ENCODE measurements around the gene RGS6.
A peak's percentile ranks its signal among the peaks of the same experiment; 100 is the strongest.
"Not testable (repeated sequence)": the region's sequence is repeated elsewhere in the genome, so short reads cannot be mapped to it uniquely, and the experiment has no call there.

The RGS6 gene

DNA sequence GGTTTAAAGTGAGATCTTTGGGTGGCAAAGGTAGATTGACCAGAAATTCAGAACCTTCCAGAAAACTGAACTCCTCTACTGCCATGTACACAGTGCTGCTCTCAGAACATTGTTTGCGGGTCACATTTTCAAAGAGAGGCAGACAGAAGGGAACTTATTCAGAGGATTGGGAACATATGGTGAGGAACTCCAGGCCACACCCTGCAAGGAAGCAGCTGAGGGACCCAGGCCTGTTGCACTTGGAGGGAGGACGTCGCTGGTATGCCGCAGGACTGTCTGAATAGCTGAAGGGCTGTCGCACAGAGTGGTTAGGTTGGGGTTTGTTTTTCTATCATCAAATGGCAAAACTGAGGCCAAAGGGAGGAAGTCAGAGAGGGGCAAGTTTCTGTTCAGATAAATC is 520.5 kb downstream of the RGS6 start:
- DNase-seq (ENCODE audit: low read depth): no peak

- no peak for DNase-seq (ENCODE audit: low read depth)
These were observed 522.3 kb downstream of the RGS6 start for GRCh38 chr14:72454388-72455160.

- DNase-seq (ENCODE audit: low read depth): peak; percentile 79
These were observed 525.4 kb downstream of the RGS6 start for GRCh38 chr14:72457641-72458040.

DNA sequence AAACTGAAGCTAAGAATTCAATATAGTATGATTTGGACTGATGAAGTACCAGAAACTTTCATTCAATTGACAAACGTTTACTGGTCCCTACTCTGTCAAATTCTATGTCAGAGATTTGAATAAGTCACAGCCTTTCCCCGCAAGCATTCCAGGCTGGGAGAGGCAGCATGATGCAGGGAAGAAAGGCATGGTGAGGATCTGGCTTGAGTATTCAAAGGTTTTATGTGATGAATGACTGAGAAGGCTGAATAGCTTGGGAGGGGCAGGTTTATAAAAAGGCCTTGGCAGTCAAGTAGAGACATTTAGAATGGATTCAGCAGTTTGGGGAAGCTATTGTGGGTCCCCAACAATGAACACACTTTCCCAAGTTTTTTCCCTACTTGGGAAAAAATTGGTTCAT is 529.8 kb downstream of the RGS6 start:
- no peak for DNase-seq (ENCODE audit: low read depth)

- DNase-seq (ENCODE audit: low read depth): no peak
These were observed 531.1 kb downstream of the RGS6 start for GRCh38 chr14:72463291-72463866.

DNA sequence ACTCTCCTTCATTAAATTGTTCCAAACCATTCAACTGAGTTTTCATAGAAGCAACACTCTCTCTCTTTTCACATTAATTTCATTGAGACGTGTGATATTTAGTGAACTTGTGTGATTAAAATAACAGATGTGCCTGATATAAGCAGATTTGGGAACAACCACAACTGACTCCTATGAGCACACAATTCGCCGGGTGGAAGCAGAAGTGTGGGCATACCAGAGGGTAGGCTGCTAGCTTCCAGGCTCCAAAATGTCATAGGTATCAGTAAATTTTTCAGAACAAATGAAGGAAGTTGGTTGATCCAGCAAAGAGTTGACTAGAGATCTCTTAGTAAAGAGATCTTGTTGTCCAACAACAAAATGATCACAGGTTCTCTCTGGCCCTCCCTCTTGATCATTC is 532.0 kb downstream of the RGS6 start:
- DNase-seq (ENCODE audit: low read depth): no peak

DNA sequence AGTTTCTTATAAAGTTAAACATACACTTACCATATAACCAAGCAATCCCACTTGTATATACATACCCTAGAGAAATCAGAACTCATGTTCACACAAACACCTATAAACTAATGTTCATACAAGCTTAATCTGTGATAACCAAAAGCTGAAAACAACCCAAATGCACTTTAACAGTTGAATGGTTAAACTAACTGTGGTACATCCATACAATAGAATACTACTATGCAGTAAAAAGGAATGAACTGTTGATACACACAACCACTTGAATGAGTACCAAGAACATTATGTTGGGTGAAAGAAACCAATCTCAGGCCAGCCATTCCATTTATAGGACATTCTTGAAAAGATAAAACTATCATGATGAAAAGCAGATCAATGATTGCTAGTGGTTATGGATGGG is 534.1 kb downstream of the RGS6 start:
- no peak for DNase-seq (ENCODE audit: low read depth)

DNA sequence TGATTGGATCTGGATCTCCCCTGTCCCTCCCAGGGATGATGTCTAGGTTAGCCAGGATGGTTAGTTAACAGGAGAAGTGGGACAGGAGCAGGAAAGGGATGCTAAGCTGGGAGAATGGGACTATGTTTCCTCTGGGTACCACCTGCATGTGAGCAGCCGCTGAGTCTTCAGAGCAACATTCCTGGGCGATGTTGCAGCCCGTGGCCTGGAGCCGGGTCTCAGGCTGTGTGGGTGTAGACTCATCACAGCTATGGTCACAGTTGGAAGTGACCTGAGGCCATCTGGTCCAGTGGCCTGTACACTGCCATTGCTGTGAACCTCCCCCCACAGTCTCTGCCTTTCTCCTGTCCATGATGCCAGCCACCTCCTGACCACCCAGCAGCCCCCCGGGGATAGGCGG is 539.1 kb downstream of the RGS6 start:
- no peak for DNase-seq (ENCODE audit: low read depth)

- no peak for DNase-seq (ENCODE audit: low read depth)
These were observed 540.6 kb downstream of the RGS6 start for GRCh38 chr14:72472845-72473244.

DNA sequence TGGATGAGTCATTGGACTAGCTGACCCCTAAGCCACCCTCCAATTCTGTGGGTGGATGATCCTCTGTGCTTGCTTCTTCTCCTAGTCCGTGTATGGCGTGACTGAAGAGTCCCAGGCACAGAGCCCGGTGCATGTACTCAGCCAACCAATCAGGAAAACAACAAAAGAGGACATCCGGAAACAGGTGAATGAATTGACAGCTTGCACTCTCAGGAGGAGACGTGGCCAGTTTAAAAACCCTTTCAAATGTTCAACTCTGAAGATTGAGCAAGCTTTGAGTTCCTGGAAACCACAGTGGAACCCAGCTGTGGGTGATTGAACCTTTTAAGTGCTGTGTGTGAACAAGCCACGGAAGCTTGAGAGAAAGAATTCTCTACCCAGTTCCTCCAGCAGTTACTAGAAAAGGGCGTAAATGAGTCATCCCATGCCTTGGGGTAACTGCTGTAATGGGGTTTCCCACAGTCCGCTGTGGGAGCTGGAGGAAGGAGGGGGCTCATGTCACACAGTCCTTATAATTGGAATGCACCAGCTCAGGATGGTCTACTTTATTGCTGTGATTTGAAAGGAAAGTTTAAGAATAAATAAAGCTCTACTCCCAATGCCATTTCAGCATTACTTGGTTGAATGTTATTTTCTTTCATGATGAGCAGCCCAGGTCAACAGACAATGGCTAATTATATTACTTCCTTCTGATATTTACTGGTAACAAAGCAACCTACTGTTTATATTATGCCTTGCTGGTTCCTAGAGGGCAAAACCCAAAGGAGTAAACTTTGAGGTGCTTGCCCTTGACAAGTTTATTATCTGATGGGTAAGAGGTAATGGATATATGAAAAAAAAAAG is 544.6 kb downstream of the RGS6 start:
- no peak for DNase-seq (ENCODE audit: low read depth)

DNA sequence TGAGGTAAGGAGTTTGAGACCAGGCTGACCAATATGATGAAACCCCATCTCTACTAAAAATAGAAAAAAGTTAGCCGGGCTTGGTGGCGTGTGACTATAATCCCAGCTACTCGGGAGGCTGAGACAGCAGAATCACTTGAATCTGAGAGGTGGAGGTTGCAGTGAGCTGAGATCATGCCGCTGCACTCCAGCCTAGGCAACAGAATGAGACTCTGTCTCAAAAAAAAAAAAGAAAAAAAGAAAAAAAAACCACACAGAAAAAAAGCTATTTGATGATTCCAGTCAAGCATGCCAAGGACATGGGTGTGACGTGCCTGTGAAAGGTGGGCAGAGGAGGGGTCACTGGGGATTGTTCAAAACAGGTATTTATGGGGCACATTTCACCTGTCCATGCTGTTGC is 545.3 kb downstream of the RGS6 start:
- not testable (repeated sequence) for DNase-seq (ENCODE audit: low read depth)

DNA sequence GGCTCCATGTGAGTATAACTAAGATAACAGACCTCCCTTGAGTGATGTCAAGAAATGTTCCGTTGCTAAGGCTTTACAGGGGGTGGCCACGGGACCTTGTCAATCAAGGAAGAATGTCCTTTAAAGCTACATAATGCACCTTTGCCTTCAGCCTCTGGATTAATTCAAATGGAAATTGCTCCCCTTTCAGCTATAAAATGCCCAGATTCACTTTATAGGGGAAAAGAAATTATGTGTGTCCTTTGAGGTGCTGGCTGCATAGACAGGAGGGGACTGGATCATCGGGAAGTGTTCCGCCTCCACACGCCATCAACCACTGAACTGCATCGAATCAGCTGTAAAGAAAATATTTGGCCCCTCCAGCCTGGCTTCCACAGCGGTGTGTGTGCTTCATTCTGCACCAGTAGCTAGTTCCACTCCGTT is 546.3 kb downstream of the RGS6 start:
- DNase-seq (ENCODE audit: low read depth): no peak

DNA sequence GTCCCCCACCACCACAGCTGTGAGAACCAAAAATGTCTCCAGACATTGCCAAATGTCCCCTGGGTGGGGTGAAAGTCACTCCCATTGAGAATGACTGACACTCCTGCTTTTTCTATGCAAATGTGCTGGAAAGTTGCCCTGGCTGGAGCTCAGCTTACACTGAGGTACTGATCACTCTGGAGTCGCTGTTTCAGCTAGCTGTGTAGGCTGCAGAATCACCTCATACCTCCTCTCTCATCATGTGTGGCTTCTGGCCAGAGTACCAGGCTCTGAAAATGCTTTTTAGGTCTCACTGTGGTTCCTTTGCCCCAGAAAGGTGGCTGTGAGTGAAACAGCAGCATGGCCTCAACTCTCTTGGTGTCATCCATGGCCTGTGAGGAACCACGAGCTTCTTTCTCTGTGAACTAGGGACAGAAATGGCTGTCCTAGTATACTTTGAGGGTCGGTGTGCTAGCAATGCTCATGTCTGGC is 547.3 kb downstream of the RGS6 start:
- DNase-seq (ENCODE audit: low read depth): no peak

- no peak for DNase-seq (ENCODE audit: low read depth)
These were observed 548.4 kb downstream of the RGS6 start for GRCh38 chr14:72480464-72481243.

DNA sequence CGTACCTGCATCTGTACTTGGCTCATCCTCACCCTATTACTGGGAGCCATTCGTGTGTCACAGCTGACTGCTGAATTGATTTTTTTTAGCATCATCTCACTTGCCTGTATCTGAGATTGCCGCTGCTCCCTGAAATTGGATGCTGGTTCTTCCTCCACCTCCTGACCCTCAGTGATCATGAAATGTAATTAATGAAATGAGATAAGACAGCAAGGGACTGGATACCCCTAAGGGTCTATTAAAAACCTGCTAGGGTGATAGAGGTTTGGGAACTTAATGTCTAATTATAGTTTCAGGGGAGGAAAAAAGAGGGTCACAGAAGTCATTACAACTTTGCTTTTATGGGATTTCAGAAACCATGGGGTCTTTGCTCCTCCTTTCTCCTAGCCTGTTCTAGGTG is 551.1 kb downstream of the RGS6 start:
- no peak for DNase-seq (ENCODE audit: low read depth)

- no peak for DNase-seq (ENCODE audit: low read depth)
These were observed 553.5 kb downstream of the RGS6 start for GRCh38 chr14:72485695-72486094.

GRCh38 chr14:72488514-72488913 is 556.3 kb downstream of the RGS6 start:
- no peak for DNase-seq (ENCODE audit: low read depth)

GRCh38 chr14:72492196-72492595 is 560.0 kb downstream of the RGS6 start:
- no peak for DNase-seq (ENCODE audit: low read depth)

DNA sequence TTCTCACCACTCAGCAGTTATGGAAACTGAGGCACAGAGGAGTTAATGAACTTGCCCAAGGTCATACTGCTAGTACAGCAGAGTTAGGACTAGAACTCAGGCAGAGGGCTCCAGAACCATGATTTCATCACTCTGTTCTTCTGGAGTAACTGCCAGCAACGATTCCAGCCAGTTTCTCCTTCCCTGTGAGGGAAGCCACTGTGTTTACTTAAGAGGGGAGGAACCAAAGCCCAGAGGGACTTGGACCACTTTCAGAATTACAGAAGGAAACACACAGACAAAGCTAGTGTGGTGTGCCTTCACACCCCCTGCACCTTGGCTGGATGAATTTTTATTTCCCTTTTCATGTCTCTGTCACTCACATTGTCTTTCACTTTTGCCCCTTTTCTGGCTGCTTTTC is 563.4 kb downstream of the RGS6 start:
- no peak for DNase-seq (ENCODE audit: low read depth)

- no peak for DNase-seq (ENCODE audit: low read depth)
These were observed 566.4 kb downstream of the RGS6 start for GRCh38 chr14:72498646-72499045.

DNA sequence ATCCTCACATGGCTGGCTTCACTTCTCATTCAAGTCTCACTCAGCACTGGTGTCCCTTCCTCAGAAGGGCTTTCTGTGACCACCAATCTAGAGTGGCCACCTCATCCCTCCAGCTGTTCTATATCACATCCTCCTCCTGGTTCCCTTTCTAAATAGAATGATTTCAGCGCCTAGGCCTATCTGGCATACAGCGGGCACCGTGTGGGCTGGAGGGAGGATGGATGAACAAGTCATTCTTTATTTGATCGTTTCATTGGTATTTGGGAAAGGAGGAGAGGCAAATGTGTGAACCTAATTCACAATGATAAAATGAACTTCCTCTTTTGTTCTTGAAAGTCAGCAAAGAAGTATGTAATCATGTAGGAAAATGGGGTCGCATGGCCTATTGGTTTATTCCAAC is 567.5 kb downstream of the RGS6 start:
- no peak for DNase-seq (ENCODE audit: low read depth)

GRCh38 chr14:72500234-72500838 is 568.1 kb downstream of the RGS6 start:
- DNase-seq (ENCODE audit: low read depth): no peak
